HL-60/S4 treated with phorbol 12-myristate 13-acetate at 8.2 ng/mL for 4 days and 3 days (cell line): ENCODE measurements around the gene GNB2.
"Not testable (repeated sequence)": the region's sequence is repeated elsewhere in the genome, so short reads cannot be mapped to it uniquely, and the experiment has no call there.

Experiments
- in situ Hi-C: fragments of 300-500 bp; cut with MboI; formaldehyde crosslinking; loops from 2 replicates; pipeline ENCODE4 v1.15.0; 2022; ENCODE audit warnings: low sequenced_read_pairs

GNB2 gene

DNA sequence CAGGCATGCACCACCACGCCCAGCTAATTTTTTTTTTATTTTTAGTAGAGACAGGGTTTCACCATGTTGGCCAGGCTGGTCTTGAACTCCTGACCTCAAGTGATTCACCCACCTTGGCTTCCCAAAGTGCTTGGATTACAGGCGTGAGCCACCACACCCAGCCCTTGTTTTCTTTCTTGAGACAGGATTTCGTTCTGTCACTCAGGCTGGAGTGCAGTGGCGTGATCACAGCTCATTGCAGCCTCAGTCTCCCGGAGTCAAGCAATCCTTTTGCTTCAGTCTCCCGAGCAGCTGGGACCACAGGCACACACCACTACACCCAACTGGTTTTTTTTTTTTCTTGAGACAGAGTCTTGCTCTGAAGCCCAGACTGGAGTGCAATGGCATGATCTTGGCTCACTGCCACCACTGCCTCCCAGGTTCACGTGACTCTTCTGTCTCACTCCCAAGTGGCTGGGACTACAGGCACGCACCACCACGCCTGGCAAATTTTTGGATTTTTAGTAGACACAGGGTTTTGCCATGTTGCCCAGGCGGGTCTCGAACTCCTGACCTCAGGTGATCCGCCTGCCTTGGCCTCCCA lies 11.3 kb upstream of the GNB2 start:
- in situ Hi-C loops, result not testable (repeated sequence)

DNA sequence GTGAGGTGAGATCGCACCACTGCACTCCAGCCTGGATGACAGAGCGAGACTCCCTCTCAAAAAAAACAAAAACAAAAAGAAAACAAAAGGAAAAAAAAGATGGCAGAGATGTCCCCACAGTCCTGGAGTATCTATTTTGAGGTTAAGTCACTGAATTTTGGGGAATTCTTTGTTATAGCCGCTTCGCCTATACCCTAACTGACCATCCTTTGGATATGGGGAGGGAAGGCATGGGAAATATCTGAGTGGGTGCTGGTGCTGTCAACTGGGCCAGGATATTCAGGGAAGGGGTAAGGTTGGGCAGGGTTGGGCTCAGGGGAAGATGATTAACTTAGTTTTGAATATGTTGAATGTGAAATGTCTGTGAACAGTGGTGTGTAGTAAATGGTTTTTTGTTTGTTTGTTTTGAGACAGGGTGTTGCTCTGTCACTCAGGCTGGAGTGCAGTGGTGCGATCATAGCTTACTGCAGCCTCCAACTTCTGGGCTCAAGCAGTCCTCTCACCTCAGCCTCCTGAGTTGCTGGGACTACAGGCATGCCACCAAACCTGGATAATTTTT lies 8.3 kb upstream of the GNB2 start:
- in situ Hi-C loops, result no loop called here

DNA sequence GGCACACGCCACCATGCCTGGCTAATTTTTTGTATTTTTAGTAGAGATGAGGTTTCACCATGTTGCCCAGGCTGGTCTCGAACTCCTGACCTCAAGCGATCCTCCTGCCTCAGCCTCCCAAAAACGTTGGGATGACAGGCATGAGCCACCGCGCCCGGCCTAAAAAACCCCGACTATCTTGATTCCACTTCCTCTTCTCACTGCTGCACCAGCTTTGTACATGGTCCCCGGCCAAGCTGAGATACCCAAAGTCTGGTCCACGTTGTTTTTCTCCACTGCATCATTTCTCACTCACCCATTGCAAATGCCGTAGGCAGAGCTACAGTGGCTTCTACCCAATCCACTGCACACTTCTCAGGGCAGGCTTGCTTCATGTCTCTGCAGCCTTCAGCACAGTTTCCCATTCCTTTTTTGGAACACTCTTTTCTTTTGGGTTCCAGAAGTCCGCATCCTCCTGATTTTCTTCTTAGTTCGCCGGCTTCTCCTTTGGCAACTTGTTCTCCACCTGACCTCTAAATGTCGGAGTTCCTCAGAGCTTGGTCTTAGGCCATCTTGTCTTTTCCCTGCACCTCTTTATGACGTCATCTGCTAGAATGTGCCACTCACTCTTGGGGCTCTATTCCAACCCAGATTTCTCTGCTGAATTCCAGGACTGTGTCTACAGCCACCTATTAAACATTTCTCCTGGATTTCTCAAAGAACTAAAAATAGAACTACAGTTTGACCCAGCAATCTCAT lies 6.0 kb upstream of the GNB2 start:
- in situ Hi-C loops, result no loop called here

GRCh38 chr7:100668069-100668449 lies 5.5 kb upstream of the GNB2 start:
- in situ Hi-C loops, result no loop called here

DNA sequence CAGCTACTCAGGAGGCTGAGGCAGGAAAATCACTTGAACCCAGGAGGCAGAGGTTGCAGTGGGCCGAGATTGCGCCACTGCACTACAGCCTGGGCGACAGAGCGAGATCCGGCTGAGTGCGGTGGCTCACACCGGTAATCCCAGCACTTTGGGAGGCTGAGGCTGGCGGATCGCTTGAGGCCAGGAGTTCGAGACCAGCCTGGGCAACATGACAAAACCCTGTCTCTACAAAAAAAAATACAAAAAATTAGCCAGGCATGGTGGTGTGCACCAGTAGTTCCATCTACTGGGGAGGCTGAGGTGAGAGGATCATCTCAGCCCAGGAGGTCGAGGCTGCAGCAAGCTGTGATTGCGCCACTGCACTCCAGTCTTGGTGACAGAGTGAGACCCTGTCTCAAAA lies 4.4 kb upstream of the GNB2 start:
- in situ Hi-C loops, result not testable (repeated sequence)

DNA sequence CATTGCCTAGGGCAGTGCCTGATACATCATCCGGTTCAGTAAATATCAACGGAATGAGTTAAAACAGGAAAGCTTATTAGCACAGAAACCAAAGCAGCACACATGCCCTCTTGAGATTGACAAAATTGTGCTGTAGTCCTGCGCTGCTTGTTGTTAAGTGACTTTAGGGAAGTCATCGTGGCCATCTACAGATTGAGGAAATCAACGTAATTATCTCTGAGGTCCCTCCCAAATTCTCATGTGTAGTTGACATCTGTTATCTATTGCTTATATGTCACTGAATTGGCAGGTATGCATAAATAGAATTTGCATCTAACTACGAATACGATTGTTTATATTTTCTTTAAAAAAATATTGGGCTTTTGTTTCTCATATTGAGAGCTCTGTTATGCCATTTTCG lies 3.5 kb upstream of the GNB2 start:
- in situ Hi-C loops, result no loop called here

DNA sequence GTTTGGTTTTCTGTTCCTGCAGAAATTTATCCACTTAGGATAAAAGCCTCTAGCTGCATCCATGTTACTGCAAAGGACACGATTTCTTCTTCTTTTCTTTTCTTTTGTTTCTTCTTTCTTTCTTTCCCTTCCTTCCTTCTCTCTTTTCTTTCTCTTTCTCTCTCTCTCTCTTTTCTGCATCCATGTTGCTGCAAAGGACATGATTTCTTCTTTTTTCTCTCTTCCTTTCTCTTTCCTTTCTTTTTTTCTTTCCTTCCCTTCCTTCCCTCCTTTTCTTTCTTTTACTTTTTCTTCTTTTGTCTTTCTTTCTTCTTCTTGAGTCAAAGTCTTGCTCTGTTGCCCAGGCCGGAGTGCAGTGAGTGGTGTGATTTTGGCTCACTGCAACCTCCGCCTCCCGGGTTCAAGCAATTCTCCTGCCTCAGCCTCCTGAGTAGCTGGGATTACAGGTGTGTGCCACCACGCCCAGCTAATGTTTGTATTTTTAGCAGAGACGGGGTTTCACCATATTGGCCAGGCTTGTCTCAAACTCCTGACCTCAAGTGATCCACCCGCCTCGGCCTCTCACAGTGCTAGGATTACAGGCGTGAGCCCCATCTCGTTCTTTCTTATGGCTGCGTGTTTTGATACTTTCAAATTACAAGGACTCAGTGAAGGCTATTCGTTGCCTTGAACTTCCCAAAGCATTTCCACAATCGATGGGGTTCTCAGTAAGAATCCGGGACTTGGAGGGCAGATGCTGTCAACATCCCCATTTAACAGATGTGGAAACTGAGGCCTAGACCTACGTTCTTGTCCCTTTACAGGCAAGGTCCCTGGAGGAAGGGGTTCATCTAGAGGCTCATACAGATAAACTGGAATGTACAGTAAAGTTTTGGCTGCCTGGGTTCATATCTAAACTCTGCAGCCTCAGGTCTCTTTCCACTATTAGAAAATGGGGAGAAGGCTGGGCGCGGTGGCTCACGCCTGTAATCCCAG lies 1.9 kb upstream of the GNB2 start:
- in situ Hi-C loops, result no loop called here

DNA sequence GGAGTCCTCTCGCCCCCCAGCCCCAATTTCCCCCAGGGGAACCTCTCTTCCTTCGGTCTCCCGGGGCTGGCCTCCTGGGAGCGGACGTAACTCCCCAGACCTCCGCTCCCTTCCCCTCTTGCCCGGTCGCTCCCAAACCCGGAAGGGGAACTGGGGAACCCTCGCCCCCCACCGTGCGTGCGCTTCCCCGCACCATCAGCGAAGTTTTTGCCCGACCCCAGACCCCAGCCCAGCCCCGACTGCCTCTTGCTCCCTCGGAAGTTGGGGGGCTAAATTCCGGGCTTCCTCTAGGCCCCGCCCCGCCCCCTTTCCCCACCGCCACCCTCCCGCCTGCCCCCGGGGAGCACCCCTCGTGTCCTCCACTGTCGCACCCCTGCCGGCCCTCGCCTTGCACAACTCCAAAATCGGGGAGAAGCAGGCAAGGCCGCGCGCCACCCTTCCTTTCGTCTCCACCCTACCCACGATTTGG lies 436 bp downstream of the GNB2 start:
- in situ Hi-C loops, result no loop called here

DNA sequence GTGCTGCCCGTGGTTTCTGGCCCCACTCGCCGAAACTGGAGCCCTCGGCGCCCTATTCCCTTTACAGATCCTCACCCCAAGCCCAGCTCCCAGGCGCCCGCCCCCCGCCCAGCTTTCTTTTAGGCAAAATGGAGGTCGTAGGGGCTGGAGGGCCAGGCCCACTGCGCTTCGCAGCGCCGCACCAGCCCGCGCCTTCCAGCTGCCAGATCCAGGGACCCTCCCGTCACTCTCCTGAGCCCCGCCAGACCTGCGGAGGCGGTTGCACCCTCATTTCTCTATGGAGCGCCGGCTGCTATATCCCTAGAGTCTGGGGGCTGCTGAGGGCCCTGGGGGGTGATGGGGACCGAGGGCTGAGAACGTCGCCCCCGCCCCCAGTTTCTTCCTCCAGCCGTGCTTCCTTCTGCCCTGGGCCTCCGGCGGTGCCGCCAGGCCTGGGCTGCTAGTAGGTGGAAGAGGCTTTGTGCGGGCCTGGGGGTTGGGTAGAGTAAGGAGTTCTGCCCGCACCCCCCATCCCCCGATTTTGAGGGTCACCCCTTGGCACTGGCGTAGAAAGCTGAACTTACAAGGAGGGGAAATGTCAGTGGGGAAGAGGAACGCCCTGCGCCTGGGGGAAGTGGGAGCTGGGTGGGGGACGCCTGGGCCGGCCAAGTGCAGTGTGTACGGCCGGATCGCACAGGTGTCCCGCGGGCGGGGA lies 1.0 kb downstream of the GNB2 start:
- in situ Hi-C loops, result no loop called here

GRCh38 chr7:100675105-100675451 lies 1.5 kb downstream of the GNB2 start:
- in situ Hi-C loops, result no loop called here

DNA sequence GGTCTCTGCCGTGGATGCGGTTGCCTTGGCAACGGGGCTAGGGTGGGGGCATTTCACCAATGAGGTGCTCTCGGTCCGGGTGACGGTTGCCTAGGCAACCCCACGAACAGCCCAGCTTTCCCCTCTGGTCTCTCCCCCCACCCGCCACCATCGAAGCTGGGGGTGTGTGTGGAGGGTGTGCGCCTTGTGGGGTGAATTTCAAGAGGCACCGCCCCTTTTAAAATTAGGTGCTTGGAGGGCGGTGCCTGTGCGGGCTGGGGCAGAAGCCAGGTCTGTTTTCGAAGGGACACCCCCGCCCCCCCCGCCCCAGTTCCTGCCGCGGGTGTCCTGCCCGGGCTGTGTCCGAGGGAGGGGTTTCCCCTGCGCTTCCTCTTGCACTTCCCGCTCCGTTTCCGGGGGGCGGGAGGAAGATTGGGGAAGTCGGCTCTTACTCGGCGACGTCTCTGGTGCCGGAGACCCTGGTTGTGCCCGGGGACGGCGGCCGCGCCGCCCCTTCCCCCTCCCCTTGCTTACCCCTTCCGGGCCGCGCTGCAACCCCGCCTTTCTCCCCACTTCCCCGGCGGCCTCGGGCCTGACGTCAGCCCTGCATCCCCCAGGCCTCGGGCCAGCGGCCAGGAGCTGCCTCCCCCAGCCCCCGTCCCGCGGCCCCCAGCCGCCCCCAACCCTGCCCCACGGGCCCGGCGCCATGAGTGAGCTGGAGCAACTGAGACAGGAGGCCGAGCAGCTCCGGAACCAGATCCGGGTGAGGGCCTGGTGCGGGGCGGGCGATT lies 2.2 kb downstream of the GNB2 start:
- in situ Hi-C loops, result no loop called here

- in situ Hi-C loops, result no loop called here
Observed at GRCh38 chr7:100676501-100677306, 3.2 kb downstream of the GNB2 start.

GRCh38 chr7:100677308-100678267 lies 4.0 kb downstream of the GNB2 start:
- in situ Hi-C loops, result no loop called here

GRCh38 chr7:100678291-100678984 lies 4.9 kb downstream of the GNB2 start:
- in situ Hi-C loops, result no loop called here

- in situ Hi-C loops, result no loop called here
Observed at GRCh38 chr7:100679129-100679926, 5.8 kb downstream of the GNB2 start.

GRCh38 chr7:100679927-100680575 lies 6.5 kb downstream of the GNB2 start:
- in situ Hi-C loops, result no loop called here
